ENCODE results near the gene ATXN10. TPM values are rescaled to one million over a fixed set of nuclear protein-coding genes. Genes with fewer than 3 reads are reported as not detected.

The ATXN10 gene
- total RNA-seq, 1 donor from 2014 or later = 106 TPM

- peak; percentile 5 to 25 for ATAC-seq
Observed at GRCh38 chr22:45670981-45671782, 452 bp upstream of the ATXN10 start.

GRCh38 chr22:45672564-45673481, 1.2 kb downstream of the ATXN10 start:
- Histone ChIP-seq H3K27me3 (ENCODE audit: low read depth) (no peaks in the 10 kb centered on the region), H3K36me3 (no peaks in the 10 kb centered on the region), H3K27ac (peak overlapping the region; percentile 86), H3K4me1 (peaks cover 32% of the 10 kb centered on the region), H3K9me3 (no peaks in the 10 kb centered on the region), H3K4me3 (peak overlapping the region; percentile 90)
- DNase-seq (no peak), ATAC-seq (peak; percentile 47 to 49)
- intact Hi-C loops (cut with DNase I) = no loop called here
- TF ChIP-seq CTCF (IDR thresholded peaks at IDR 0.05) = no peak

More at GRCh38 chr22:45670981-45671782, 452 bp upstream of the ATXN10 start:
- H3K27me3 ChIP-seq (ENCODE audit: low read depth) = no peaks in the 10 kb centered on the region
- H3K27ac ChIP-seq = peak overlapping the region; percentile 86
- H3K9me3 ChIP-seq = no peaks in the 10 kb centered on the region
- TF ChIP-seq CTCF (IDR thresholded peaks at IDR 0.05) = no peak
- no peaks in the 10 kb centered on the region for H3K36me3 ChIP-seq
- H3K4me1 ChIP-seq = peaks cover 32% of the 10 kb centered on the region
- intact Hi-C loops (cut with DNase I) = no loop called here
- peak overlapping the region; percentile 90 for H3K4me3 ChIP-seq
- no peak for DNase-seq

- TF ChIP-seq CTCF (IDR thresholded peaks at IDR 0.05) = no peak
- DNase-seq (no peak), ATAC-seq (no peak)
- intact Hi-C loops (cut with DNase I) = no loop called here
- no peaks in the 10 kb centered on the region for H3K36me3 ChIP-seq
- no peaks in the 10 kb centered on the region for H3K27me3 ChIP-seq (ENCODE audit: low read depth)
- H3K4me3 ChIP-seq = no peak overlapping the region
- H3K9me3 ChIP-seq = no peaks in the 10 kb centered on the region
- H3K4me1 ChIP-seq = peaks cover 32% of the 10 kb centered on the region
- no peak overlapping the region for H3K27ac ChIP-seq
Observed at GRCh38 chr22:45673482-45674175, 2.0 kb downstream of the ATXN10 start.

GRCh38 chr22:45676024-45676423, 4.4 kb downstream of the ATXN10 start:
- H3K4me1 ChIP-seq = peaks cover 40% of the 10 kb centered on the region
- DNase-seq (no peak), ATAC-seq (no peak)
- no peaks in the 10 kb centered on the region for H3K27me3 ChIP-seq (ENCODE audit: low read depth)
- intact Hi-C loops (cut with DNase I) = no loop called here
- H3K36me3 ChIP-seq = no peaks in the 10 kb centered on the region
- H3K9me3 ChIP-seq = no peaks in the 10 kb centered on the region
- H3K4me3 ChIP-seq = no peak overlapping the region
- TF ChIP-seq CTCF (IDR thresholded peaks at IDR 0.05) = no peak
- no peak overlapping the region for H3K27ac ChIP-seq

- ATAC-seq (no peak), DNase-seq (no peak)
- no peak overlapping the region for H3K4me3 ChIP-seq
- H3K9me3 ChIP-seq = no peaks in the 10 kb centered on the region
- intact Hi-C loops (cut with DNase I) = no loop called here
- H3K36me3 ChIP-seq = no peaks in the 10 kb centered on the region
- no peak for TF ChIP-seq CTCF (IDR thresholded peaks at IDR 0.05)
- peaks cover 47% of the 10 kb centered on the region for H3K4me1 ChIP-seq
- H3K27me3 ChIP-seq (ENCODE audit: low read depth) = no peaks in the 10 kb centered on the region
- no peak overlapping the region for H3K27ac ChIP-seq
Observed at GRCh38 chr22:45677063-45677462, 5.4 kb downstream of the ATXN10 start.

All from lower lobe of right lung (tissue), 2 donors.